Stimulated activated CD4-positive, alpha-beta T cell treated with anti-CD3 and anti-CD28 coated beads, Interleukin-1b, Interleukin-23, amount 100 ng/mL, for 4 hours (primary cell): ENCODE measurements around the gene RAB19.
"Not testable (repeated sequence)": the region's sequence is repeated elsewhere in the genome, so short reads cannot be mapped to it uniquely, and the experiment has no call there.

ENCODE experiments used
- DNase-seq, 2 donors: peaks; one replicate each; pipeline ENCODE4 v3.0.0-alpha.2; 2020; ENCODE audit warnings: low read depth in 2 of 2

RAB19 gene

GRCh38 chr7:140402178-140402835 lies 1.6 kb upstream of the RAB19 start:
- no peak for DNase-seq

- no peak for DNase-seq
Observed at GRCh38 chr7:140404565-140405065, 757 bp downstream of the RAB19 start.

GRCh38 chr7:140415361-140415760 lies 11.5 kb downstream of the RAB19 start:
- no peak for DNase-seq

DNA sequence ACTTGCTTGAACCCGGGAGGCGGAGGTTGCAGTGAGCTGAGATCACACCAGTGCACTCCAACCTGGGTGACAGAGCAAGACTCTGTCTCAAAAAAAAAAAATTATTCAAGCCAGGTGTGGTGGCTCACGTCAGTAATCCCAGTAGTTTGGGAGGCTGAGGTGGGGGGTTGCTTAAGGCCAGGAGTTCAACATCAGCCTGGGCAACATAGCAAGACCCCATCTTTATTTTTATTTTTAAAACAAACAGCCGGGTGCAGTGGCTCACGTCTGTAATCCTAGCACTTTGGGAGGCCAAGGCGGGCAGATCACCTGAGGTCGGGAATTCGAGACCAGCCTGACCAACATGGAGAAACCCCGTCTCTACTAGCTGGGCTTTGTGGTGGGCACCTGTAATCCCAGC lies 12.0 kb downstream of the RAB19 start:
- DNase-seq = not testable (repeated sequence)

GRCh38 chr7:140416560-140416959 lies 12.7 kb downstream of the RAB19 start:
- no peak for DNase-seq

DNA sequence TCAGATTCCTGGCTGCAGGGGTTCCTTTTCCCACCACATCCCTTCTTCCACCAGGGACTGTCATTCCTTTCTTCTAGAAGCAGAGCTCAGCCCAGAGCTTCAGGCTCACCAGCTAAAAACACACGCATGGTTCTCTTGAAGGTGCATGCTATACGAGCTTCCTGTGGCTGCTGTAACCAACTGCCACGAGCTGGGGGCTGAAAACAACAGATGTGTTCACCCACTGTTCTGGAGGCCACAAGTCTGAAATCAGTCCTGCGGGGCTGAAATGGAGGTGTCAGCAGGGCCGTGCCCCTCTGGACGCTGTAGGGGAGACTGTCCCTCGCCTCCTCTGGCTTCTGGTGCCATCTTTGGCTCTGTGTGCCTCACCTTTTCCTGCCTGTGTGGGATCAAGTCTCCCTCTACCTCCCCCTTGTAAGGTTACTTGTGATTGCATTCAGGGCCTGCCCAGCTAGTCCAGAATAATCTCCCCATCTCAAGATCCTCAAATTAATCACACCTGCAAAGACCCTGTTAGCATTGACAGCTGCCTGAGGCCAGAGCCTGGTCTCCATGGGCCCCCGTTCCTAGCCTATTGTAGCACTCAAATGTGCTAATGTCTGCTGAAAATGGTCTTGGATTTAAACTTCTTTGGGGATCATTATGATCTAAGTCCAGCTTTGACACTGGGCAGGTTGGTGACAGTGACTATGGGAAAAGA lies 13.7 kb downstream of the RAB19 start:
- DNase-seq = no peak

GRCh38 chr7:140418156-140418472 lies 14.3 kb downstream of the RAB19 start:
- DNase-seq = not testable (repeated sequence)

DNA sequence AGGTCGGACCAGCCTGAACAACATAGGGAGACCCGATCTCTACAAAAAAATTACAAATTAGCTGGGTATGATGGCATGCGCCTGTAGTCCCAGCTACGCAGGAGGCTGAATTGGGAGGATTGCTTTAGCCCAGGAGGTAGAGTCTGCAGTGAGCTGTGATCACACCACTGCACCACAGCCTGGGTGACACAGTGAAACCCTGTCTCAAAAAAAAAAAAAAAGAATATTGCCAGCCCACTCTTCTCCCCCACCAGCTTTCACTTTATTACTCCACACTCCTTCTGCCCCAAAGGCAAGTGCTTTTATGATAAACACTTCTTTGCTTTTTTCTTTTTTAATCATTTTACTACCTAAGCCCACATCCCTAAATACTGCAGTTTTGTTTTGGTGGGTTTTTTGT lies 14.8 kb downstream of the RAB19 start:
- no peak for DNase-seq

DNA sequence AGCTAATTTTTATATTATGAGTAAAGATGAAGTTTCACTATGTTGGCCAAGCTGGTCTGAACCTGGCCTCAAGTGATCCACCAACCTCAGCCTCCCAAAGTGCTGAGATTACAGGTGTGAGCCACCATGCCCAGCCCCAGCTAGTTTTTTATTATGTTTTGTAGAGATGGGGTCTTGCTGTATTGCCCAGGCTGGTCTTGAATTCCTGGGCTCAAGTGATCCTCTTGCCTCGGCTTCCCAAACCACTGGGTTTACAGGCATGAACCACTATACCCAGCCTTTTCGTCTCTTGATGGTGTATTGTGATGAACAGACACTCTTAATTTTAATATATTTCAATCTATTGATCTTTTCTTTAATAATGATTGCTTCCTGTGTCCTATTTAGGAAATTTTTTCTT lies 17.7 kb downstream of the RAB19 start:
- DNase-seq = no peak

DNA sequence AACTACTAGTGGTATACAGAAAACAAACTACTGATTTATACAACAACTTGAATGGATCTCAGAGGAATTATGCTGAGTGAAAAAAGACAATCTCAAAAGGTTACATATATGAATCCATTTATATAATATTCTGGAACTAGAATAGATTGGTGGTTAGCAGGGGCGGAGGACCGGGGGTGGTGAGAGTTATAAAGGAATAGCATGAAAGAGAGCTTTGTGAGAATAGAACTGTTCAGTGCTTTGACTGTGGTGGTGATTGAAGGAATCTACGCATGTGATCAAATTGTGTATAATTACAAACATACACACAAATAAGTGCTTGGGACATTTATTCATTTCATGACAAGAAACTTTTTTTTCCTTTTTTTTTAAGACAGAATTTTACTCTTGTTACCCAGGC lies 19.6 kb downstream of the RAB19 start:
- DNase-seq = no peak

GRCh38 chr7:140425718-140426117 lies 21.9 kb downstream of the RAB19 start:
- DNase-seq = no peak

DNA sequence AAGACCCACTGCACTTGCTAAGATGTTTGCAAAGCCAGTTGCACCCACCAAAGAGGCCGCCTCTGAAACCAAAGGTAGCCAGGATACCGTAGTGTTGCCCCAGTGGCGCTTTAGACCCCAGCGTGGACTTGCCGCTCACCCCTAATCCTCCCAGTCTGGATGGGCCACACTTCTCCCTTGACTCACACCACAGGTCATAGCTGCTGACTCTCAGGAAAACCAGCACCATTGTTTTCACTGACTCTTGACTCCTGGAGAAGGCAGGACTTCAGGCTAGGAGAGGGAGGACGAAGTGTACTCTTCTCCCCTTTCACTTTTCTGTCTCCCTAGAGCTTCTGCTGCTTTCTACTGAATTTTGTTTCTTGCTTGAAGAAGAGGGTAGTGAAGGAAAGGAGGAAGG lies 22.3 kb downstream of the RAB19 start:
- DNase-seq = no peak

GRCh38 chr7:140433396-140433795 lies 29.5 kb downstream of the RAB19 start:
- DNase-seq = no peak

DNA sequence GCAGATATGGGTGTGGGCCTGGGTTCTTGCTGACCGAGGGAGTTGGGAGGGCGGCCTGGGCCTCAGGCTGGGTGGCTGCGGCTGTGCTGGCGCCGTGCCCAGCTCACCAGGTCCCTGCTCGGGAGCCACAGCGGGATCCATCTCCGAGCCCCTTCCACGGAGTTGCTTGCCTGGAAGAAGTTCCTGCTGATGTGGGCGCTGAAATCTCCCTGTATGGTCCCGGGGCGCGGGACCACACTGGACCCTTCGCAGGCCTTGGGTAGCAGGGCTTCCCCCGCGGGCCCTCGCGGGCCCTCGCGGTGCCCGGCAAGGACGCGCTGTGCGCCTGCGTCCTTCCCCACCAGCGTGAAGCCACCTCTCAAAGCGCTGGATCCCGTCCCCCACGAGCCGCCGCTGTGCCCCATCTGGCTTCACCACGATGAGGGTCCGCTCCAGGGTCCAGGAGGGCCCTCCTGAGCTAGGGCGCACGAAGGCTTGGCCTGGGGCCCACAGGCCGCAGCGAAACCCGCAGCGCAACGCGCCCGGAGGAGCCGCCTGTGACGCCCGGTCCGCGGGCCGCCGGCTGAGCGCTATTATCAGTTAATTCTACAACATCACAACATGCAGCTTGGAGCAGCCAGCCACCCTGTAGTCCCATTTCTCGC lies 31.5 kb downstream of the RAB19 start:
- DNase-seq = no peak

DNA sequence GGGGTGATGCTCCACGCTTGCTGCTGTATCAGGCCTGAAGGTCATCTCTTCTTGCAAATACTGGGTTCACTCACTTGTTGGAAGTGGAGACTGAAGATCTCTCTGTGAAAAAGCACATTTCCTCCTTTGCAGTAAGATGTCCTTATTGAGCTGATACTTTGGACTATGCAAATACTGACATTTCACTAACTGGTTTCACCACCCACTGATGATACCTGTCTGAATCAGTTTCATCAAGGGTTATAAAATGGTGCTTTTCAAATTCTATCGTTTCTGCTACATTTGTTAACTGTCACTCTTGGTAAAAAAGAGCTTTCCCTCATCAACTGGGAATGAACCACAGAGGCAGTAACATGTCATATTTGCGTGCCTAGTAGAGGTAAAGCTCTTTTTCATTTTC lies 35.5 kb downstream of the RAB19 start:
- no peak for DNase-seq

GRCh38 chr7:140440593-140440992 lies 36.7 kb downstream of the RAB19 start:
- DNase-seq = no peak

DNA sequence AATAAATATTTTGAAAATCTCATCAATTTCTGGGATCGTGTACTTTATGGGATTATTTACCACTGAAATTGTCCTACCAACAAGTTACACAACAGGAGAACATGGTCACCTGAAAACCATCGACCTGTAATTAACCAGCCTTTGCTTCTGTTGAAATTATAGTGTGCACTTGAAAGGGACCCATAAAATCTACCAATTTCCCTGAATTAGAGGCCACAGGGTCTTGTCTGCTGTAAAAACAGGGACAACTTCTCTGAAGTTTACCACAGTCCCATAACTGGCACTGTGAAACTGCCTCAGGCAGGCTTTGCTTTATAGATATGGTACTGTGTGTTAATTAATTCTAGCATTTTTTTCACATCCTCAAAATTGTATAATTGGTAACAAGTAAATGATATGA lies 37.7 kb downstream of the RAB19 start:
- DNase-seq = no peak

GRCh38 chr7:140446467-140446866 lies 42.6 kb downstream of the RAB19 start:
- no peak for DNase-seq

GRCh38 chr7:140447841-140448240 lies 44.0 kb downstream of the RAB19 start:
- no peak for DNase-seq

DNA sequence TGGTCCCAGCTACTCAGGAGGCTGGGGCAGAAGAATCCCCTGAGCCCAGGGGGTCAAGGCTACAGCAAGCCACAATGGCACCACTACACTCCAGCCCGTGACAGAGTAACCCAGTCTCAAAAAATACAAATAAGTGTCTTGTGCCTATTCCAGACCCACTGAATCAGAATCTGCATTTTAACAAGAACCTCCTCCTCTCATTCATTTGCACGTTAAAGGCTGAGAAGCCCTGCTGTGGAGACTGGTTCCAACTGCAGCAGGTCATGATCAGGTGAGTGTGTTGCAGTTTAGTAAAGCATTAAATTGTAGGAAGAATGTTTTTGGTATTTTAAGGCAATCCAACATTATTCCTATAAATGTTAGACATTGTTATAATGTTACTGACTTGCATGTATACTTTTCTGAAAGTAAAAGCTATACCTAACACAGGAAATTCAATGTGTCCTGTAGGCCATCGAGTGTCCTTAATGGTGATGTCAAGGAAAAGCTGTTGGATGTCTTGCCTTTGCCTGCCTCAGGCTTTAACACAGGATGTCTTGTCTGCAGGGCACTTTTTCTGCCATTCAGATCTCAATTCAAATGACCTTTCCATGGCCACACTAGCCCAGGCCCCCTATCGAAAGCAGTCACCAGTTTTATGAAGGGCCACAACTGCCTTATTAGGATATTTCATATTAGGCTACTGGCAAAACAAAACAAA lies 45.1 kb downstream of the RAB19 start:
- DNase-seq = no peak

DNA sequence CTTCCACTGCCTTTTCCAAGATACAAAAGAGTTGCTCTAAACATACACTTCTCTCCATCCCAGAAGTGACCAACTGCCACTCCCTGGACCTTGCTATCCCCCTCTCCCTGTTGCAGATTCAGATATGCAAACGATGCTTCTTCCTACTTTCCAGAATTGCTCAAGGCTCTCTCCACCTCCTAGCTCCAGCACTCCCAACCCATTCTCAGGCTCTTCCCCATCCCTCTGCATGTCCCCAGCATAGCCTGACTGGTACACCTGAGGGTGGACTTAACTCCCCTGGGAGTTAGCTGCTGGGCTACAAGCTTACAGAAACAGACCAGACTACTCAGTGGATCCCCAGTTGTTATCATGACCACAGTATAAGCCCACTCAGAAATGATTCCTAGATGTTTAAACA lies 47.9 kb downstream of the RAB19 start:
- DNase-seq = no peak

DNA sequence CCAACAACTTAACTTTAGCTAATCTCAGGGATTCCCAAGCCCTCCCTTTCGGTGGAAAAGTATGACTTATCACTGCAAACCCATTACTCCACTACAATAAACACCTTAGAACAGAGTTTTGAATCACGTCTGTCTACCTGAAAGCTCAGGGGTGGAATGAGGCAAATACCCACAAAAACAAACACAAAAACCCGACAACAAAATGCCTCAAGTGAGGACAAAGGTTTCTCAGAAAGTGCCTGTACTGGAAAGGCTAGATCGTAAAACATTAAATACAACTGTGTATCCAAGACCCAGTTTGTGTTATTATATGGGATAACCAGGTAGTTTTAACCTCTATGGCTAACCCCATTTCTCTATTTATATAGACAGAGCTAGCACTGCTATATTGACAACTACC lies 49.4 kb downstream of the RAB19 start:
- no peak for DNase-seq
